IMR-90 (cell line): ENCODE measurements around the gene OR6C3. TPM values are rescaled to one million over a fixed set of nuclear protein-coding genes. Genes with fewer than 3 reads are reported as not detected.

ENCODE experiments used
- ATAC-seq: fragments of 200-7000 bp; cut with Tn5 transposase; 2 replicates; pipeline ENCODE4 v1.9.1; 2020; ENCODE audit warnings: low read depth, mild to moderate bottlenecking, moderate library complexity
- BruUV-seq: library from RNA; stranded (reverse); fragments of 400-500 nt; replicated peaks from 2 replicates; lab custom pipeline; 2021; lab: Mats Ljungman, UMichigan
- CTCF ChIA-PET: fragments of 300-600 bp; formaldehyde crosslinking; extraction: SDS; loops from one replicate; lab custom pipeline; 2021; ENCODE audit warnings: antibody characterized with exemption; lab: Yijun Ruan, JAX
- POLR2A ChIA-PET: fragments of 300-600 bp; sonication (Branson Sonifier 250); formaldehyde crosslinking; loops from one replicate; lab custom pipeline; 2022; ENCODE audit warnings: antibody characterized with exemption; ENCODE audit not compliant: unreplicated experiment; lab: Charles Lee
- DNase-seq: peaks from one replicate; pipeline ENCODE4 v3.0.0; 2013
- H2AFZ ChIP-seq: replicated peaks from 2 replicates; pipeline ENCODE3; 2013; ENCODE audit warnings: low read length, mild to moderate bottlenecking; ENCODE audit not compliant: poor library complexity
- H2AK5ac ChIP-seq: 2 replicates; pipeline ENCODE4 v1.6.1; 2013; ENCODE audit warnings: low read depth, low read length, inconsistent platforms
- H2AK9ac ChIP-seq: replicated peaks from 2 replicates; pipeline ENCODE3; 2013; ENCODE audit warnings: mild to moderate bottlenecking, low read depth, low read length, moderate library complexity; ENCODE audit not compliant: poor library complexity
- H2BK120ac ChIP-seq: 2 replicates; pipeline ENCODE4 v1.6.1; 2013; ENCODE audit warnings: low read depth, low read length, inconsistent platforms
- H2BK15ac ChIP-seq: 3 replicates; pipeline ENCODE4 v1.6.1; 2013; ENCODE audit warnings: low read depth, low read length, inconsistent platforms
- H2BK20ac ChIP-seq: 2 replicates; pipeline ENCODE4 v1.6.1; 2013; ENCODE audit warnings: low read depth, mild to moderate bottlenecking, inconsistent platforms, low read length, moderate library complexity
- H2BK5ac ChIP-seq: 2 replicates; pipeline ENCODE4 v1.6.1; 2013; ENCODE audit warnings: mild to moderate bottlenecking, low read depth, low read length, inconsistent platforms; ENCODE audit not compliant: poor library complexity, severe bottlenecking
- H3K14ac ChIP-seq: replicated peaks from 2 replicates; pipeline ENCODE4 v1.6.1; 2013; ENCODE audit warnings: low read depth, low read length, inconsistent platforms
- H3K18ac ChIP-seq: 2 replicates; pipeline ENCODE4 v1.6.1; 2013; ENCODE audit warnings: low read depth, low read length, control low read depth
- H3K23ac ChIP-seq: 2 replicates; pipeline ENCODE4 v1.6.1; 2013; ENCODE audit warnings: low read depth, low read length, inconsistent platforms
- H3K27ac ChIP-seq: 2 replicates; pipeline ENCODE4 v1.5.1; 2013; ENCODE audit warnings: mild to moderate bottlenecking, control low read depth, low read length; ENCODE audit not compliant: insufficient read depth
- H3K27me3 ChIP-seq: 2 replicates; pipeline ENCODE4 v1.6.1; 2013; ENCODE audit warnings: low read length; ENCODE audit not compliant: control insufficient read depth, insufficient read depth
- H3K36me3 ChIP-seq: 2 replicates; pipeline ENCODE4 v1.6.1; 2013; ENCODE audit warnings: low read length, mixed read lengths; ENCODE audit not compliant: control insufficient read depth, insufficient read depth
- H3K4ac ChIP-seq: 2 replicates; pipeline ENCODE4 v1.6.1; 2013; ENCODE audit warnings: low read depth, low read length, inconsistent platforms
- H3K4me1 ChIP-seq: 2 replicates; pipeline ENCODE4 v1.6.1; 2013; ENCODE audit warnings: low read length, mixed read lengths; ENCODE audit not compliant: control insufficient read depth, insufficient read depth
- H3K4me2 ChIP-seq: 2 replicates; pipeline ENCODE4 v1.6.1; 2013; ENCODE audit warnings: low read depth, mild to moderate bottlenecking, control low read depth, low read length, moderate library complexity
- H3K4me3 ChIP-seq: 2 replicates; pipeline ENCODE4 v1.5.1; 2013; ENCODE audit warnings: low read depth, mild to moderate bottlenecking, control low read depth, low read length, moderate library complexity; ENCODE audit not compliant: insufficient read depth
- H3K56ac ChIP-seq: 2 replicates; pipeline ENCODE4 v1.6.1; 2013; ENCODE audit warnings: low read length, inconsistent platforms; ENCODE audit not compliant: insufficient read depth; ENCODE audit errors: extremely low read depth
- H3K79me1 ChIP-seq, 2 experiments: 2 replicates each; pipeline ENCODE4 v1.6.1; 2013; ENCODE audit warnings: low read length in 2 of 2, inconsistent platforms in 1 of 2, low read depth in 1 of 2
- H3K9ac ChIP-seq: 2 replicates; pipeline ENCODE4 v1.6.1; 2013; ENCODE audit warnings: low read depth, low read length, control low read depth
- H3K9me1 ChIP-seq: 2 replicates; pipeline ENCODE4 v1.6.1; 2013; ENCODE audit warnings: low read length, inconsistent platforms; ENCODE audit not compliant: insufficient read depth
- H3K9me3 ChIP-seq: 2 replicates; pipeline ENCODE4 v1.6.1; 2013; ENCODE audit warnings: low read length; ENCODE audit not compliant: control insufficient read depth, insufficient read depth
- H4K20me1 ChIP-seq: 2 replicates; pipeline ENCODE4 v1.6.1; 2013; ENCODE audit warnings: low read length, inconsistent platforms; ENCODE audit not compliant: insufficient read depth
- H4K5ac ChIP-seq: 2 replicates; pipeline ENCODE4 v1.6.1; 2013; ENCODE audit warnings: mild to moderate bottlenecking, low read depth, low read length, control low read depth
- H4K8ac ChIP-seq, 2 experiments: 2 replicates each; pipeline ENCODE4 v1.6.1; 2013; ENCODE audit warnings: low read depth in 2 of 2, low read length in 2 of 2, control low read depth in 1 of 2, inconsistent platforms in 1 of 2
- H4K91ac ChIP-seq: 2 replicates; pipeline ENCODE4 v1.6.1; 2013; ENCODE audit warnings: low read depth, low read length, inconsistent platforms; ENCODE audit not compliant: insufficient read depth
- BHLHE40 ChIP-seq: fragments of 150-350 bp; IDR thresholded peaks from 2 replicates; pipeline ENCODE4 v1.6.1; 2016; ENCODE audit warnings: mild to moderate bottlenecking, low read depth, low read length
- CEBPB ChIP-seq: IDR thresholded peaks from 2 replicates; pipeline ENCODE4 v1.6.1; 2012; ENCODE audit warnings: low read depth, low read length, improper control_type of control experiment
- CHD1 ChIP-seq: IDR thresholded peaks from 2 replicates; pipeline ENCODE4 v1.6.1; 2012; ENCODE audit warnings: low read depth, low read length, improper control_type of control experiment
- FOS ChIP-seq: fragments of 150-350 bp; IDR thresholded peaks from 2 replicates; pipeline ENCODE4 v1.6.1; 2016; ENCODE audit warnings: low read depth, low read length
- RCOR1 ChIP-seq: IDR thresholded peaks from 2 replicates; pipeline ENCODE4 v1.6.1; 2012; ENCODE audit warnings: mild to moderate bottlenecking, low read length, improper control_type of control experiment; ENCODE audit not compliant: insufficient replicate concordance
- WGBS, 2 experiments: methylation state at CpG; one replicate each; pipeline versions ENCODE4 v1.1.5 to v1.1.7; 2013; ENCODE audit warnings: missing lambda C conversion rate in 2 of 2; ENCODE audit not compliant: insufficient read length in 1 of 2; ENCODE audit errors: extremely low coverage in 2 of 2; 5-methylcytosine and 5-hydroxymethylcytosine counted together
- dilution Hi-C: fragments of 300-500 bp; cut with HindIII; formaldehyde crosslinking; loops from one replicate; pipeline ENCODE4 v1.14.3; 2018; ENCODE audit warnings: low sequenced_read_pairs; ENCODE audit not compliant: unreplicated experiment
- in situ Hi-C: fragments of 300-500 bp; cut with MboI; formaldehyde crosslinking; loops from 3 replicates; pipeline ENCODE4 v1.14.3; 2019; ENCODE audit warnings: low sequenced_read_pairs, inconsistent platforms, mixed read lengths
- intact Hi-C: fragments of 100-400 bp; cut with micrococcal nuclease; formaldehyde crosslinking; loops from 2 replicates; pipeline ENCODE4 v1.10.0; 2022
- polyA plus RNA-seq, 3 experiments: library from polyadenylated mRNA; depleted of rRNA; stranded (reverse); fragments of >200 nt; gene quantifications; 2 replicates each; pipeline ENCODE4 v1.2.3, GENCODE V29; 2012; ENCODE audit warnings: low replicate concordance in 1 of 3
- total RNA-seq: library from RNA; depleted of rRNA; stranded (reverse); fragments of >200 nt; gene quantifications from 2 replicates; pipeline ENCODE4 v1.2.3, GENCODE V29; 2012

Gene OR6C3
- total and polyA plus RNA-seq, 2 of the 4 experiments (the other 2 are of a cell fraction), result not detected

- H4K8ac ChIP-seq, result no peak within 1 kb of the TSS
- H3K9ac ChIP-seq, result no peak within 1 kb of the TSS
- H3K23ac ChIP-seq, result no peak within 1 kb of the TSS
- H4K91ac ChIP-seq, result no peak within 1 kb of the TSS
- H3K56ac ChIP-seq, result no peak within 1 kb of the TSS
- no peak within 1 kb of the TSS for H2AK5ac ChIP-seq
- H3K4ac ChIP-seq, result no peak within 1 kb of the TSS
- no peak within 1 kb of the TSS for H3K4me2 ChIP-seq
- no peak for ATAC-seq
- no peaks in the 10 kb centered on the region for H3K9me1 ChIP-seq
- H4K20me1 ChIP-seq, result no peaks in the 10 kb centered on the region
- no peak for DNase-seq
- intact Hi-C loops (no loop called here), in situ Hi-C loops (no loop called here), dilution Hi-C loops (no loop called here)
- no TSS peak for BruUV-seq
- no peak within 1 kb of the TSS for H2BK20ac ChIP-seq
- H3K36me3 ChIP-seq, result no peaks in the 10 kb centered on the region
- no peak within 1 kb of the TSS for H2AFZ ChIP-seq
- ChIA-PET POLR2A (interaction anchor here (0.5 kb wide), 1 partner anchor 203 kb away, joined by 3 read pairs; no protein-coding TSS in a partner anchor), CTCF (no interaction called here)
- no peaks in the 10 kb centered on the region for H3K9me3 ChIP-seq
- H2BK120ac ChIP-seq, result no peak within 1 kb of the TSS
- no CpG with 5 or more reads among the region's 4 CpGs for WGBS, 2 experiments
- H4K5ac ChIP-seq, result no peak within 1 kb of the TSS
- H3K79me1 ChIP-seq, result no peaks in the 10 kb centered on the region
- no peak within 1 kb of the TSS for H3K14ac ChIP-seq
- H3K27ac ChIP-seq, result no peak within 1 kb of the TSS
- H2BK15ac ChIP-seq, result no peak within 1 kb of the TSS
- no peak within 1 kb of the TSS for H3K18ac ChIP-seq
- no peak for TF ChIP-seq RCOR1
- no peak for TF ChIP-seq CEBPB
- TF ChIP-seq CHD1, result no peak
- TF ChIP-seq FOS, result no peak
- no peak for TF ChIP-seq BHLHE40
- H3K27me3 ChIP-seq, result no peaks in the 10 kb centered on the region
- no peak within 1 kb of the TSS for H2AK9ac ChIP-seq
- H3K4me1 ChIP-seq, result no peaks in the 10 kb centered on the region
- no peak within 1 kb of the TSS for H3K4me3 ChIP-seq
- no peak within 1 kb of the TSS for H2BK5ac ChIP-seq
Measured at GRCh38 chr12:55362675-55363074, 32.1 kb downstream of the OR6C3 start, which contains the start of gene OR6C75. TSS of gene OR6C75 (plus strand) at chr12:55362975. CDS start at chr12:55365111, 2,136 bp downstream.
